Stimulated activated CD8-positive, alpha-beta memory T cell treated with anti-CD3 and anti-CD28 coated beads, Interleukin-2, amount 100 ng/mL, for 48 hours (primary cell): ENCODE results near the gene WDSUB1.

Experiments used
- DNase-seq, 2 donors: peaks; one replicate each; pipeline ENCODE4 v3.0.0-alpha.2; 2020; ENCODE audit warnings: low read depth in 2 of 2

WDSUB1 gene

DNA sequence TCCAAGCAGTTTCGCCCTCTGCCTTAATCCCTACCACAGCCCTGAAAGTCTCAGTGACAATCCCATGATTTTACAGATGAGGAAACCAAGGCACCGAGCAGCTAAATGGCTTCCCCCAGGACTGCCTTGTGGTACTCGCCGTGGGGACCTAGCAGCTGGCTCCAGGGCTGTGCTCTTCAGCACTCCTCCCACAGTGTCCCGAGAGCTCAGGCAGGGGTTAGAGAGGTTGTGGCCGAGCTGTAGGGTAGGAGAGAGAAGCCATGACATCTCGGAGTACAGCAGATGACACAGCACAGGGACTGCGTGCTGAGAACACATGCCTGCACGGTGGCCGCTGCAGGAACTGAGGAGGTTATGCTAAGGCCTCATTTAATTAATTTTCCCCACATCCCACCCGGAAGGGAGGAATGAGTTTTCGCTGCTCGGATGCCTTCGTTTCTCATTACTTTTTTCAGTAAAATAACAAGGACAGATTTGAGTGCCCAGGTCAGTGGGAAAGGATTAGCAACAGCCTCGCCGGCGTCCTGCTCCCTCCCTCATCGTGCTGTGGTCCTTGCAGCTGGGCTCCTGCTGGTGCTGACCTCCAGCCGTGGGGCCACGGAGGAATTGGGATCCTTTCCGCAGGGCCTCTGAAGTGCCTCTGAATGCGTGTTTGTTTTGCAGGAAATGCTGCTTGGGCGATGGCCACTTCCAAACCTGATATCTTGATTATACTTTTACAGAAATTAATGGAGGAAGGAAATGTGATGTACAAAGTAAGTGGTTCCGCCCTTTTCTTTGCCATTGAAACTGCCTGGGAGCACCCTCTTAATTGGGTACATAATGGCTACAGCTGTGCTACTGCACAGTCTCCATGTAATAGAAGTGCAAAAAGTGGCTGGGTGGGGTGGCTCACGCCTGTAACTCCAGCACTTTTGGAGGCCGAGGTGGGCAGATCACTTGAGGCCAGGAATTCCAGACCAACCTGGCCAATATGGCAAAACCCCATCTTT is 61.2 kb downstream of the WDSUB1 start:
- no peak for DNase-seq

- DNase-seq: no peak
These were observed 62.3 kb downstream of the WDSUB1 start for GRCh38 chr2:159224061-159224813.

DNA sequence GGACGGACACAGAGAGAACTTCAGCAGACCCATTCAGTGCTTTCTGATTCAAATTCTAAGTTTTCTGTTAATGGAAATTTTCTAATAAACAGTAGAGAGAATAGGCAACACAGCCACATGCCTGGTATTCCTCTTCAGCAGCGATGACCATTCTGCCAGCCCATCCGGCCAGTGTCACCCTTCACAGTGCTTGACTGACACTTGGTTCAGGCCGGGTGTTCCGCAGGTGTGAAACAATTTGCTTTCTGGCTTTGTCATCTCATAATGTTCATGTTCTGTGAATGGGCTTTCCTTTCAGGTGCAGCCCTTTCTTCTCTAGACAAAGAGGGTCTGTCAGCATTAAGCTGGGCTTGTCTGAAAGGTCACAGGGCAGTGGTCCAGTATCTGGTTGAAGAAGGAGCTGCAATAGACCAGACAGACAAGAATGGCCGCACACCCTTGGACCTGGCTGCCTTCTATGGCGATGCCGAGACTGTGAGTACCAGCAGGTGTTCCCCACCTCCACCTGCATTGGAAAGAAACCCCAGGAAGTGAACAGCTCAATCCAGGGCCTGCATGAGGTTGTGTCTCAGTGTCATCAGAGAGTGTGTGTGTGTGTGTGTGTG is 67.0 kb downstream of the WDSUB1 start:
- no peak for DNase-seq

- DNase-seq: no peak
These were observed 68.1 kb downstream of the WDSUB1 start for GRCh38 chr2:159218389-159218788.

DNA sequence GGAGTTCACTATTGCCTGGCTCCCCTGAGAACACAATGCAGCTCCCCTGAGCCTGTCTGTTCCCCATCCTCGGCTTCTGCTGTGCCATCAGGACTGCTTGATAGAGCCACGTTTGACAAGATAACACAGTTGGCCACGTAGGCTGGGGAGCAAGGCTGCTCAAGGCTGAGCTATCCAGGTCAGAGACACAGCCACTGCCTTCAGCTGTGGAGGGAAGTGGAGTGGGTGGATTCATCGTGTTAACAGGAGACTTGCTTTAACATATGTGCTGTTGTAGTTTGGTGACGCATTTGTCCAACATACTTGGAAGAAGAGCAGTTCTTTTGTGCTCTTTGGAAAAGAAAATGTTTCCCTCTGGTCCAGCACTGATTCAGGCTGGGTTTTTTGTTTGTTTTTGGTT is 68.8 kb downstream of the WDSUB1 start:
- DNase-seq: no peak

GRCh38 chr2:159215116-159215515 is 71.4 kb downstream of the WDSUB1 start:
- no peak for DNase-seq

- DNase-seq: no peak
These were observed 72.1 kb downstream of the WDSUB1 start for GRCh38 chr2:159214325-159214865.

- DNase-seq: no peak
These were observed 73.2 kb downstream of the WDSUB1 start for GRCh38 chr2:159213296-159213695.

DNA sequence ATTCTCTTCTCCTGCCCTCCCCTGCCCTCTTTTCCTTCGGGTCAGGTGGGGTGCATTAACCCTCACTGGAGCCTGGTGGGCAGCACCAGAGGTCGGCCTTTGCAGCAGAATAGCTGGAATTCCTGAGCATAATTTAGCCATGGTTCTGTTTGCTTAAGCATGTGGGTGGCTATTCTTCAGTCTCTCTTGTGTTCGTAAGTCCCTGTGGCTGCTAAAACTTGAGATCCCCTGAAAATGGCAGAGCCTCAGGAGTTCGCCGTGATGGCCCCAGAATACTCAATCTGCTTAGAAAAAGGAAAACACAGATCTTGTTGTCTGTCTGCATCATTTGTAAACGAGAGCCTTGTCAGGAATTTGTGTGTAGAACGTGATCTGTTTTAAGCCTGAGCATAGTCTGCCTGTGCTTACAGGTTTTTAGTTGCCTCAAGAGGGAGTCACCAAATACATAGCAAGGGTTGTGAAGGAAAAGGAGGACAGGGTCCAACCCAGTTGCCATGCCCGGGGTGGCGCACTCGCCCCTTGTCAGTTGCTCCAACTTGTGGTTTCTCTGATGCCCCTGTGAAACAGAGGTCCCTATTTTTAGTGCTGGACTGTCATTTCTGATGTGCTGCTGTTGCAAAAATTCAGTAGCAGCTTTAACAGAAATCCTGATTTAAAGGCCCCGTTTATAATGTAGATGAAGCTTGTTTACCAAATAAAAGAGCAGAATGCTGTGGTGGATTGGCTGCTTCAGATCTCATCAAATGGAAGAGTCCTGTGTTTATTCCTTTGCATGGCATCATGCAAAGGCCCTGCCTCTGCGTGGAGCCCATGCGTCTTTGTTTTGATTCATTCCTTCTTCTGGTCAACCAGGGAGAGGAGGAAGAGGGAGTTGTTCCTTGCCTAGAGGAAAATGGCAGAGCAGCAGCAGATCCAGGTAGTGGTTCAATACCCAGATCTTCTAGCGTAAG is 74.8 kb downstream of the WDSUB1 start:
- DNase-seq: no peak

GRCh38 chr2:159209341-159210306 is 76.9 kb downstream of the WDSUB1 start:
- no peak for DNase-seq

DNA sequence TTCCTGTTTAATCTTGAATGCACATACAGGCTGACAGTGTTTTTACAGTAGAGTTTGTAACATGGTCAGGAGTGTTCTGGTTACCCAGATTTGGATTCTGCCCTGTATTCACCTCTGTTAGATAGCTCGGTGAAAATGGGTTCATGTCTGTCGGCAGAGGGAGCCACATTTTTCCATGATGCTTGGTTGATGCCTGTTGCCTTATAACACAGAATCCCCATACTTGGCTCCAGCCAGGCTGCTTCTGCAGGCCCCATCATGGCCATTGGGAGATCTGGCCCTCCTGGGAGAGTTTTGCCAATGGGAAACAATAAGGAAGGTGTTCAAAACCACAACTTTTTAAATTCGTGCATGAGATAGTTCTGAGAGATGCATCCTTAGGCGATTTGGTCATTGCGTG is 78.1 kb downstream of the WDSUB1 start:
- DNase-seq: no peak

GRCh38 chr2:159206736-159207380 is 79.6 kb downstream of the WDSUB1 start:
- DNase-seq: no peak

DNA sequence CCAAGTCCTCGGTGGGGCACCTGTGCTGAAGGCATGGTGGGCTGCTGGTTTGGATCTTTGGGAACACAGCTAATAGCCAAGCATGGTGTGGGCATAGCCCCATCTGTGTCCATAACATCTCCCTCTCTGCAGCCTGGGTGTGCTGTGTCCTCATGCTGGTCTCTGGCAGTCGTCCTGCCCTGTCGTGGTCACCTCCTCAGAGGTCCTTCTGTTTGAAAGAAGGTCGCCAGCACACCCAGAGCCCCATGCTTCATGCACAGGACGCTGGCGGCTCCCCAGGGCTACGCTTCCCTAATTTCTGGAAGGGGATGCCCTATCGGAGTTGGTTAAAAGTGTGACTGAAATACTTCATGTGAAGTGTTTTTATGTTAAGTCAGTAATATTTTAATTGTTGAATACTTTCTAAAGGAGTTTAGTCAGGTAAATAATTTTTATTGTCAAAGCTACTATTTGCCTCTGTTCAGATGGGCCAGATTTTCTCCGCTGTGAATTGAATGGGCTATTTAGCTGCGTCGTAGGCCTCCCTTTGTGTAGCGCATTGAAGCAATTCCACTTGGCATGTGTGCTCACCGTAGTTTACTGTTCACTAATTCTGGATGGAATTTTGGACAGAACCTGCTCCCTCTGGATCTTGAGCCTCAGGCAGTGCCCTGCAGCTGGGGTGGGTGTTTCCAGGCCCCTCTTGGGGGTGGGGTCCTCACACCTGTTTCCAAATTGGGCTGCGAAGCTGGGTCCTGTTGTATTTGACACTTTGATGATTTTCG is 81.9 kb downstream of the WDSUB1 start:
- no peak for DNase-seq

GRCh38 chr2:159202568-159203071 is 83.9 kb downstream of the WDSUB1 start:
- no peak for DNase-seq

- DNase-seq: no peak
These were observed 85.0 kb downstream of the WDSUB1 start for GRCh38 chr2:159201360-159202063.

DNA sequence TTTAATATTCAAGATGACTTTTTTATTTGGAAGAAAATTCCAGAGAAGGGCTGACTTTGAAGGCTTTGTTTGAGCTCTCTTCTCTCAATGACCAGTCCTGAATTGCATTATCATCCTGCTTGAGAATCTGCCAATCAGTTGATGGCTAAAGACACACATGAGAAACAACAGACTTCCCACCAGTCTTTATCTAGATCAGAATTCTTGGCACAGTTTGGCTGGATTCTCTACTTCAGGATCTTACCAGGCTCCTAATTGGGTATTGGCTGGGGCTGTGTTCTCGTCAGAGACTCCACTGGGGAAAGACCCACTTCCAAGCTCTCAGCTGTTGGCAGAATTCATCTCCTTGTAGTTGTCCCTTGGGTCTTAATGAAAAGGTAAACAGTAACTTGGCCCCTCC is 86.0 kb downstream of the WDSUB1 start:
- DNase-seq: no peak

DNA sequence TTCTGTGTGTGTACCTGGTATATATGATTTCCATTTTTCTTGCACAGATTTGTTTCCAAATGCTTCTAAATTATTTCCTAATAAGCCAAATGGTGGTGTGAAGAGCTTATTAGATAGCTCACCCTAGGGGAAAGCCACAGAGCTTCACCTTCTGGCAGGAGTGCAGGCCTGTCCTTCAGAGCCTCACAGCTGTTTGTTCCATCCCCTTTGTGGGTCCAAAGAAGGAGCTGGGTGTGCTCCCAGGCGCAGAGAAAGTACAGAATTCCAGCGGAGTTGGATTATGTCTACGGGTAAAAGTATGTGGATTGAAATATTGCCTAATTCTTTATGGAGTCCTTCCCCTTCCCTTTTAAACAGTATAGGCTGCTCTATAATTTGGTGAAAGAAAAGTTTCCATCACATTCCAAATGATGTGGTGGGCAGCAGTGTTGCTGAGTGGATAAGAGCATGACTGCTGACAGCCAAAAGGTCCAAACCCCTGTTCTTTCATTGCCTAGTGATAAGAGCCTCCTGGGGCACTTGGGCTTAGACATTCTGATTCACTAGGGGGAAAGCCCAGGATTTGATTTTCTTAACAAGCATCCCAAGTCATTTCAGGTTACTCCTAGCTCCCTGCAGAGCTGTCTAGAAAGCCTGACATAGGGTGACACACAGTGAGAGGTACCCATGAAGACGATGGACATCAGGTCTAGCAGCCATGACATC is 86.6 kb downstream of the WDSUB1 start:
- DNase-seq: no peak
